HFF-Myc (cell line): ENCODE measurements around the gene ECT2.
A peak's percentile ranks its signal among the peaks of the same experiment; 100 is the strongest.

Source experiments
- DNase-seq: peaks from one replicate; pipeline ENCODE4 v3.0.0-alpha.2; 2011; ENCODE audit warnings: low read depth; ENCODE audit errors: extremely low read depth
- H3K4me3 ChIP-seq: replicated peaks from 2 replicates; pipeline ENCODE4 v1.5.1; 2011; ENCODE audit warnings: low read depth, mild to moderate bottlenecking, control low read depth, low read length
- TF ChIP-seq, protein P1 (sequence below): IDR thresholded peaks from 2 replicates; pipeline ENCODE4 v1.5.1; 2012; ENCODE audit warnings: mild to moderate bottlenecking, low read depth, low read length, control low read depth; ENCODE audit errors: missing control alignments

Gene ECT2

DNA sequence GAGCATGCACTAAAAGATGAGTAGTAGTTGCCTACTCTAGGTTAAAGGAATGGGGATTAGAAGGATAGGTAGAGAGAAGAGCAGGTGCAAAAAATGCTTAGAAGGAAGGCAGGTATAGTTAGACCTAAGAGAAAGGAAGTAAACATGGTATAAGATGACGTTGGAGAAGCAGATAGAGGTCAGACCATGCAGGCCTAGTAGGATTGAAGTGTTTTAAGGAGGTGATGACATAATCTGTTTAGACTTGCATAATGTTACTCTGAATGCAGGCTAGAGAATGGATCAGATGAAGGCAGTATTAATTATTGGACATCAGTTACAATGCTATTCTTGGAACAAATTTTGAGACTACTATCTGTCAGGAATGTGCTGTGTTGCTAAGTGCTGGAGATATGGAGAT is 11.1 kb upstream of the ECT2 start:
- TF ChIP-seq, protein P1, sequence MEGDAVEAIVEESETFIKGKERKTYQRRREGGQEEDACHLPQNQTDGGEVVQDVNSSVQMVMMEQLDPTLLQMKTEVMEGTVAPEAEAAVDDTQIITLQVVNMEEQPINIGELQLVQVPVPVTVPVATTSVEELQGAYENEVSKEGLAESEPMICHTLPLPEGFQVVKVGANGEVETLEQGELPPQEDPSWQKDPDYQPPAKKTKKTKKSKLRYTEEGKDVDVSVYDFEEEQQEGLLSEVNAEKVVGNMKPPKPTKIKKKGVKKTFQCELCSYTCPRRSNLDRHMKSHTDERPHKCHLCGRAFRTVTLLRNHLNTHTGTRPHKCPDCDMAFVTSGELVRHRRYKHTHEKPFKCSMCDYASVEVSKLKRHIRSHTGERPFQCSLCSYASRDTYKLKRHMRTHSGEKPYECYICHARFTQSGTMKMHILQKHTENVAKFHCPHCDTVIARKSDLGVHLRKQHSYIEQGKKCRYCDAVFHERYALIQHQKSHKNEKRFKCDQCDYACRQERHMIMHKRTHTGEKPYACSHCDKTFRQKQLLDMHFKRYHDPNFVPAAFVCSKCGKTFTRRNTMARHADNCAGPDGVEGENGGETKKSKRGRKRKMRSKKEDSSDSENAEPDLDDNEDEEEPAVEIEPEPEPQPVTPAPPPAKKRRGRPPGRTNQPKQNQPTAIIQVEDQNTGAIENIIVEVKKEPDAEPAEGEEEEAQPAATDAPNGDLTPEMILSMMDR, result no peak
- DNase-seq, result no peak
- H3K4me3 ChIP-seq, result no peak overlapping the region

DNA sequence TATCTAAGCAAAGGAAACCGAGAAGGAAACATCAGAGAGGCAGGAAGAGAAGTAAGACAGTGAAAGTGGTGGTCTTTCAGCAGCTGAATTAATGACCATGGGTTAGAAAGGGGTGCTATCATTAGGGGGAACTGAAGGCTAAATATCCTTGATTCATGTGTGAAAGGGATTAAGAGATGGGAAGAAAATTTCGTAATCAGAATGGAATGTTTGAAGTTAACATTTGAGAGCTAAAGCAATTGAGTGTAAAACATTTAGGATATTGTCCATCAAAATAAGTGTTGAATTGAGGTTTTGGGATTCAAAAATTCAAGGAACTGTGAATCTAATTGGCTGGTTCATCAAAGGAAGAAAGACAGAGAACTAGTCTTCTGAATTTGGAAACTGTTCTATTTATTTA is 4.1 kb upstream of the ECT2 start:
- no peak overlapping the region for H3K4me3 ChIP-seq
- TF ChIP-seq, protein P1, result no peak
- no peak for DNase-seq

DNA sequence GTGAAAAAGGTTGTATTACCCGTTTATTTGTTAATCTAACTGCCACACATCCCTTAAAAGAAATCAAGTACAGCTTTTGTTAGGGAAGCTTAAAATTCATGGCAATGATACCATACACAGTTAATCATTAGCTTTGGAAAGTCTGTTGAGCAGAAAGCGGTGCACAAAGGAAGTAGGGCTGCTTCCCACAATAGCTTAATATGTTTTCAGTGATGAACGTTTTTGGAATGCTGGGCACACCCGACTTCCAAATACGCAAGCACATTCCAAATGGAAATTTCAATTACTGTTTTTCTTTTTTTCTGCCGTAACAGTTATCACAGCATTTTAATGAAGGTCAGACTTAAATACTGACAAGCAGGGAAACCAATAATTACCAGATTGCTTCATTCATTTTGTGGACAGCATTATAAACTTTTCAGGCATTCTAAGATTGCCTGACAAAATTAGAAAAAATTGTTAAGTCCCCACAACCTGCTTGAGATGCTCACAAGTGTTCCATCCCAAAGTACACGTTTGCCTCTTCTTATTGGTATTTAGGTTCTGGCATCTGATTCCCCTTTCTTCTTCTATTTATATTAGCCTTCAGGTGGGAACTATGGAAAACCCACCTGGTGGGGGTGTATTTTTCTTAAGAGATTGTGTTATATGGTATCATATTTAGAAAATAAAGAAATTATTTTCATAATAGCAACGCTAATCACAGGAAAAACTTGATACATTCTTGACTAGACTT is 1.1 kb upstream of the ECT2 start:
- peak overlapping the region; percentile 80 for H3K4me3 ChIP-seq
- TF ChIP-seq, protein P1, result no peak

DNA sequence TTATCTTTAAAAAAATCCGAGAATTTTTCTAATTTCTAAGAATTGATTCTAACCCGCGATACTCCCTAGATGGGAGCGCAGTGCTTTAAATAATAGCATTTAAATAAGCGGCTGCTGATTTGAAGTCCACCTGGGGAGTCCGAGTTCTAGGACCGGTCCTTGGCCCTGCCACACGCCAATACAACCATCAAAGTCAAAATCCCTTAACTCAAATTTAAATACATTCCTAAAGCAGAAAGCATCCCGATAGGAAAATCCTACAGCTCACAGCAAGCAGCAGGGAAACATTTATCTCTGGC is 508 bp upstream of the ECT2 start:
- TF ChIP-seq, protein P1, result no peak

More for the DNA sequence above, 1.1 kb upstream of the ECT2 start:
- peak; percentile 90 for DNase-seq

DNA sequence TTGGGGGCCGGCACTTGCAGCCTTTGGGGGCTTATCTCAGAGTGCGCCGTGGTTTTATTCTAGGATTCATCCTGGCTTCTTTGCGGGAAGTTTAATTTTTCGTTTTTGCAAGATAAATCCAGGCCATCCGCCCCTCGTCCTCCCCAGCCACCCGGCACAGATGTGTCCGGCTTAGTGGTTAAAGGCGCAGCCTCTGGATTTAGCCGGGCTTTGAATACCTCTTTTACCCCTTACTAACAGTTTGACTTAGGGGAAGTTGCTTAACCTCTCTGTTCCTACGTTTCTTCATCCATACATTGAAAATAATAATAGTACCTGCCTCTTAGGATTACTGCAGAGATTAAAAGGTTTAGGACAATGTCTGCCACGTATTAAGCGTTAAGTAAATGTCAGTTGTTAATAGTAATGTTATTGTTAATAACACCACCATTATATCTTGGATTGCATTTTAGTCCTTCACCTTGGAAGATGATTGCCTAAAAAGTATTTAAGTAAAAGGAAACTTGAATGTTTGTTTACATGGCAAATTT is 714 bp downstream of the ECT2 start:
- peak overlapping the region; percentile 80 for H3K4me3 ChIP-seq
- TF ChIP-seq, protein P1, result no peak
- no peak for DNase-seq

More for the DNA sequence above, 508 bp upstream of the ECT2 start:
- DNase-seq, result no peak
- peak overlapping the region; percentile 80 for H3K4me3 ChIP-seq

DNA sequence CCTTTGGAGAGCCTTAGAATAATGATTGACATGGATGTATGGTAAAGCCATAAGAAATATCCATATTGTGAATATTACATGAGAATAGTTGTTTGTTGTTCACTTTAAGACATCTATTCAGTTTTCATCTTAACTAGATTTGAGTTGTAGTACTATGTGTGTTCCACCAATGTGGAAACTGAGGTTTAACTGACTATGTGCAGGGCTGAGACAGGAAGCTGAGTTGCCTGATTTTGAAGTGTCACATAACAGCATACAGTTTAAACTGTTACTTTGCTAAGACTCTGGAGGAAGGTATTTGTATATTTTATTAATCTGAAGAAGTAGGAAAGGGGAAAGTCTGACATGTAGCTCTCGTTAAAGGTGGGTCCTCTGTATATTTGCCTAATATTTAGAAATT is 2.1 kb downstream of the ECT2 start:
- peak overlapping the region; percentile 80; the same call in 1 of the 2 replicates for H3K4me3 ChIP-seq
- TF ChIP-seq, protein P1, result no peak

More for the DNA sequence above, 2.1 kb downstream of the ECT2 start:
- DNase-seq, result no peak
